Measurements from ENCODE around the gene ADAP1.
A peak's percentile ranks its signal among the peaks of the same experiment; 100 is the strongest.

Gene ADAP1

GRCh38 chr7:907158-907980 is 47.1 kb downstream of the ADAP1 start:
- intact Hi-C loops (cut with DNase I): no loop called here
- peak in 3 of 42 donors; percentile 51 to 71 (median 65) for DNase-seq

DNA sequence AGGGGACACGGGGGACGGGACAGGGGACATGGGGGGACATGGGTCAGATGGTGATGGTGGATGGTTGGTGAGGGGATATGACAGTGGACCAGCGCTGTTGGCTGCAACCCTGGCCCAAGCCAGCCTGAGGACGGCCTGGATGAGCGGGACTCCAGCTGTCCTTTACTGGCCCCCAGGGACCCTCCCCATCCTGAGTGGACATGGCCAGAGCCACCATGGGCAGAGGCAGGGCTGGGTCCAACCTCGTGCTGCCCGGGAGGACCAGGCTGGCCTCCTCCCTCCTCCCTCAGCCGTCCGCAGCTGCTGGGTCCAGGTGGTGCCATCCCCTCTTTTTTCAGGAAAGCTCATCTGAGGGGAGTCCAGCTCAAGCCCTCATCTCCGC is 47.7 kb downstream of the ADAP1 start:
- intact Hi-C loops (cut with DNase I): no loop called here
- DNase-seq: no peak

DNA sequence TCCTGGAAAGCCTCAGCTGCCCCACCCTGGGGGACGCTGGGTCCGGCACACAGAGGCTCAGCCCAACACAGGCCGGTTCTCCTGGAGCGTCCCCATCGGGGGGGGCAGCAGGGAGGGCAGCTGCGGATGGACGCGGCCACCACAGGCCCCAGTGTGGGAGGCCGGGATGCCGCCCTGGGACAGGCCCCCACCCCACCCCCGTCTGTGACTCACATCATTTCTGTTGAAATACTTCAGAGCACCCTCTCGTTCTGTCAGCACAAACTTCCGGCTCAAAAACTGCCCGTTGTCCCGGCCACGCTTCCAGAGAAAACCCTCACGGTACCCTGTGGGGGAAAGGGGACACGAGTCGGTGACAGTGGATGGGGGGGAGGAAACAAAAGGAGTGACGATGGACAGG is 49.6 kb downstream of the ADAP1 start:
- intact Hi-C loops (cut with DNase I): no loop called here
- no peak for DNase-seq

DNA sequence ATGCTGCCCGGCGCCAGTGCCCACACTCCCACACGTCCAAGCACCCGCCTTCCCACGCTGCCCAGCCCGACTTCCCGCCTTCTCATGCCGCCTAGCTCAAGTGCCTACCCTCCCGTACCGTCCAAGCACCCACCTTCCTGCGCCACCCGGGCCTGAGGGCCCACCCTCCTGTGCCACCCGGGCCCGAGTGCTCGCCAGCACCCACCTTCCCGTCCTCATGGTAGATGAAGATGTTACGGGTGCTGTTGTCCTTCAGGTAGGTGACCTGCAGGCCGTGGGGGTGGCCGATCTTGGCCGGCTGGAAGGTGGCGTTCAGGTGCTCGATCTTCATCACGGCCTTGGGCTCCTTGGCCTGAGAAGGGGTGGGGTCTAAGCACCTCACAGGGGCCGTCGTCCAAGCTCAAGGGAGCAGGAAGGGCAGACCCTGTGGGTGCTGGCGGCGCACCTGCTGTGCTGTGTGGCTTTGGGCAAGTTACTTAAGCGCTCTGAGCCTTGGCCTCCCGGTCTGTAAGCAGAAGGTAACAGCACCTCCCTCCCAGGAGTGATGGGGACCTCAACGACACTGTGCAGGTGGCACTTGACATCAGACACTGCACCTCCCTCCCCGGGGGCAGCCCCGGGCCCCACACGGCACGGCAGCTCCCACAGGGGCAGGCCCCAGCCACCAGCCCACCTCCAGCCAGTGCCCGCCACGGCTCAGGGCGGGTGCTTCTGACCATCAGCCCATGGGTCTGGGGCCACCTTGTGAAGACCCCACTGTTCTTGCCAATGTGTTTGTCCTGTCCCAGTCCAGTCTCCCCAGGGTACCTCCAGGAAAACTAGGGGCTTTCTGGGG is 50.3 kb downstream of the ADAP1 start:
- no peak for DNase-seq
- intact Hi-C loops (cut with DNase I): no loop called here

DNA sequence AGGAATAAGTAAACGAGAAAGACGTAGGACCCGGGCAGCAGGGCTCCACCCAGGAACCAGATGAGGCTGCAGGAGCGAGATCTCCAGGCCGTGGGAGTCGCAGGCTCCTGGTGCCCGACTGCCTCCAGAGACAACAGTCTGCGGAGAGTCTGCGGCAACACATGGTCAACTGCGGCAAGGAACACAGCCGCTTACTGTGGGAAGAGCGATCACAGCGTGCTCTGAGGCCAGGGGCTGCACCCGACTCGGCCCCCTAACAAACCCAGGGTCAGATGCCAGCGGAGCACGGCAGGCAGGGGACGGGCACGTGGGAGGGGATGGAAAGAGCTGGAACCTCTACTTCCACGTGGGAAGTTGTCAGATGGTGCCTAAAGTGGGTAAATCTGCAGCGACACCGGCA is 51.5 kb downstream of the ADAP1 start:
- DNase-seq: no peak
- intact Hi-C loops (cut with DNase I): no loop called here

- intact Hi-C loops (cut with DNase I): no loop called here
- DNase-seq: peak in 37 of 42 donors; percentile 41 to 90 (median 72)
Observed at GRCh38 chr7:901388-902154, 52.9 kb downstream of the ADAP1 start.

GRCh38 chr7:901041-901387 is 53.5 kb downstream of the ADAP1 start:
- DNase-seq: no peak
- intact Hi-C loops (cut with DNase I): no loop called here

GRCh38 chr7:900331-901040 is 54.0 kb downstream of the ADAP1 start:
- DNase-seq: no peak
- intact Hi-C loops (cut with DNase I): no loop called here

DNA sequence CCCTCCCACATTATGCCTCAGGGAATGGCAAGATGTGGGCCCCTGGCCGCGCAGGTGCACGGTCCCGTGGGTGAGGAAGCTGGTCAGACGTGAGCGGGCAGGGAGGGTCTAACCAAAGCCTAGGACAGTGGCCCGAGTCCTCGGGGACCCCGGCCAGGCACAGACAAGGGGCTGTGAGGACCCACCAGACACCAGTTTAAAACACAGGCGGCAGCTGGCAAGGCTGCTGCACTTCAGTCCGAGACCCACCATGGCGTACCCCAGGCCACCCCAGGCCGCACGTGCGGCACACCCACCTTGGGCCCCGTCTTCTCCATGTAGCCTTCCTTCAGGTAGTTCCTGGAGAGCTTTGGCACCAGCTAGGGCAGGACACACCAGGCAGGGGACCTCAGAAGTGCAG is 54.7 kb downstream of the ADAP1 start:
- no peak for DNase-seq
- intact Hi-C loops (cut with DNase I): no loop called here

GRCh38 chr7:898855-899681 is 55.4 kb downstream of the ADAP1 start:
- intact Hi-C loops (cut with DNase I): no loop called here
- no peak for DNase-seq

DNA sequence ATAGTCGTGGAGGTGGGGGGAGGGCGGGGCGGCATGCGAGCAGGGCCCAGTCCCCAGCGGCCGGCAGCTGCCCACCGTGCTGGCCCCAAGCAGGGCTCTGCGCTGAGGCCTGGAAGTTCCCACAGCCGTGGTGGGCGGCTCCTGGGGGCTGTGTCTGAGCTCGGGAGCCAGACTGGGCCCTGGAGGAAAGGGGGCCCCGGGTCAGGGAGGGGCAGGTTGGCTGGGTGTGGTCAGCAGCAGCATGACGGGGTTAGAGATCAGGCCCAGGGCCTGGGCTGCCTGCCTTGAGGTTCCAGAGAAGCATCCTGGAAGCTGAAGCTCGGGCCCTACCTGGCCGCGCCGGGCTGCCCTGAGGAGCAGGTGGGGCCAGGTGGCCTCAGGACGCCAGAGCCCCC is 56.0 kb downstream of the ADAP1 start:
- intact Hi-C loops (cut with DNase I): no loop called here
- no peak for DNase-seq

- DNase-seq: no peak
- intact Hi-C loops (cut with DNase I): no loop called here
Observed at GRCh38 chr7:897771-898376, 56.6 kb downstream of the ADAP1 start.

DNA sequence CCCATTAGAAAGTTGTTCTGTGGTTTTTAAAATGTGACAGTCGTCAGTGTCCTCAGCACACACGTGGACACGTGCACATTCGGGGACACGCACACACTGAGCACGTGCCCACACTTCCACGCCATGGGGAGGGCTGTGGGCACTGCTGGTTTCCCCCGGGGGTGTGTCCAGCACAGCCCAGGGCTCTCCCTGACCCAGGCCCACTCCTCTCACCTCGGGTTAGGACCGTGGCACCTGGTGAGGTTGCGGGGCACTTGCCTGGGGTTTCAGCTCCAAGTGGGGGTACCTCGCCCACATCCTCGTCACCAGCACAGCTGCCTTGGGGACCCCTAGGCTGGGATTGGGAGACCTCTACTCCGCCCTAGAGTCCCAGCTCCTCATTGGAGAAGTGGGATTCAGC is 57.4 kb downstream of the ADAP1 start:
- intact Hi-C loops (cut with DNase I): no loop called here

GRCh38 chr7:896346-897075 is 58.0 kb downstream of the ADAP1 start:
- DNase-seq: no peak
- intact Hi-C loops (cut with DNase I): no loop called here

More for the DNA sequence above, 57.4 kb downstream of the ADAP1 start:
- no peak for DNase-seq

DNA sequence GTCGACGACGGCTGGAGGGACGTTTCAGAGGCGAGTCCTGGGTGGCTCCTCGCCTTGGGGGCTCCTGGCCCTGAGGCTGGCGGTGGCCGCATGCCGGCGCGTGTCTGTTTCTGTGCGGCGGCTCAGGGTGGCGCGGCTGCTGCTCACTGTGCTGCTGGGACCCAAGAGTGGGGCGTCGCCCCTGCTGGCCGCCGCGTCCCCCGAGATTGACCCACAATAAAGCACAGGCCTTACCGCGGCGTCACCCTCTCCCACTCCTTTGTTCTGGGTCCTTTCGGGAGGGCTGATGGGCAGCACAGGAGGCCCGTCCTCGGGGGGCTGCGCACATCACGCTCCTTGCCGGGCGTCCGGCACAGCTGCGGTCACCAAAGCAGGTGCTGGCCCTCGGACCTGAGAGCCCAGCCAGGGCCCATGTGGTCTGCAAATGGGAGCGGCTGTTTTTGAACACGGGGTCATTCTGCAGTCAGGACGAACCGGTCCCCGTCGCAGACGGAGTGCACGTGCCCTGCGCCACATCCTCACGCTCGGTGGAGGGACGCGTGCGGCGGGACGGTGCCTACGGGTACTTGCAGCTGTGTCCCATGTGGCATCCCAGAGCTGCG is 58.9 kb downstream of the ADAP1 start:
- intact Hi-C loops (cut with DNase I): no loop called here
- peak in 1 of 42 donors; percentile 1 for DNase-seq

DNA sequence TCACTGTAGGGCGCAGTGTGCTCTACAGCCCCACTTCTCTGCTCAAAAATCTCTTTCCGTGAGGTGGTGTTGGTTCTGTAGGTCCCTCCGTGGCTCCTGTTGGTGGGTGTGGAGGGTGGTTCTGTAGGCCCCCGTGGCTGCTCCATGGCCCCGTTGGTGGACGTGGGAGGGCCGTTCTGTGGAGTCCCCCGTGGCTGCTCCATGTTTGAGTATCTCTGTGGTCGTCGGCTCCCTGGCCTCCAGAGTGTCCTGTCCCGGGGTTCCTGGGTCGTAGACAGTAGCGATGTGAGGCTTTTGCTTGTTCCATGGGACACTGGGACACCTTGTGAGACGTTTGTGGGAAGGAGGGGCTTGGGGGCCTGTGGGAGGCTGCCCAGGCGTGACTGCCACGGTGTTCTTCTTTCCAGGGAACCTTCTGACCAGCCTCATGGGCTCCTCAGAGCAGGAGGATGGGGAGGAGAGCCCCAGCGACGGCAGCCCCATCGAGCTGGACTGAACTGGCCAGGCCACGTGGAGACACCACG is 59.5 kb downstream of the ADAP1 start:
- DNase-seq: peak in 1 of 42 donors; percentile 6
- intact Hi-C loops (cut with DNase I): no loop called here
